GM18519 (cell line): ENCODE data around the gene NCSTN.

Experiments
- ATAC-seq: cut with Tn5 transposase; IDR thresholded peaks from one replicate; pipeline ENCODE4 v1.9.1; 2021; ENCODE audit warnings: mild to moderate bottlenecking, moderate library complexity; ENCODE audit not compliant: unreplicated experiment, low FRiP score

The NCSTN gene

GRCh38 chr1:160342953-160343869 is at the start of gene NCSTN, which contains the start of gene COPA:
TSS of gene NCSTN (plus strand) at chr1:160343383. CDS start at chr1:160343397, 14 bp downstream.
TSS of gene COPA (minus strand) at chr1:160343250. CDS start at chr1:160343170, 80 bp downstream.
- peak; percentile 74 for ATAC-seq

- no peak for ATAC-seq
Measured at GRCh38 chr1:160296036-160296435, 47.1 kb upstream of the NCSTN start.

- no peak for ATAC-seq
Measured at GRCh38 chr1:160300173-160300572, 43.0 kb upstream of the NCSTN start.

DNA sequence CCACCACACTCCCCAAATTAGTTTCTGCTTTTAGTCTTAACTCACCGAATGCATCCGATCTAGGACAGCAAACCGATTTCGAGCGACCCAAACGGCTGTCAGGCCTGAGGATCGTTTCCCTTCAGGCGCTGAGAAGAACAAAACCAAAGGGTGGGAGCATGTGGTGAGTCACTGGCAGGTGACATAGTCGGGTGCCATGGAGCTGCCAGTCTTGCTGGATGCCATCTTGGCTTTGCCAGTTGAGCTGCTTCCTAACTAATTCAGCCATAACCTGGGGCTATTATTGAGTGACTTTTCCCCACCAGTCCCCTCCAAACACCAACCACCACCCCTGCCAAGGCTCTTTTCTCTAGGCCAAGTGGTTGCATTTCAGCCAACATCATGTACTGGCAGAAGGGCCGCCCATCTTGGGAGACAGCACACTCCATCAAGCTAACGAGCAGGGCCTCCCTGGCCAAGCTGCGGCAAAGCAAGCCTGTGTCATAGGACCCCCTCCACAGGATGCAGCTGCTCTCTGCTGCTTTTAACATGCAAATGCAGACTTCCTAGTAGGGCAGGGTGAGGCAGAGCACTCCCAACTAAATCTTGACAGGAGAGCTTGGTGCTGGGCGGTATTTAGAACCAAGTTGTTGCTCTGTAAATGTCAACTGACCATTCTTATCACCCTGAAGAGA is 35.9 kb upstream of the NCSTN start:
- ATAC-seq = no peak

DNA sequence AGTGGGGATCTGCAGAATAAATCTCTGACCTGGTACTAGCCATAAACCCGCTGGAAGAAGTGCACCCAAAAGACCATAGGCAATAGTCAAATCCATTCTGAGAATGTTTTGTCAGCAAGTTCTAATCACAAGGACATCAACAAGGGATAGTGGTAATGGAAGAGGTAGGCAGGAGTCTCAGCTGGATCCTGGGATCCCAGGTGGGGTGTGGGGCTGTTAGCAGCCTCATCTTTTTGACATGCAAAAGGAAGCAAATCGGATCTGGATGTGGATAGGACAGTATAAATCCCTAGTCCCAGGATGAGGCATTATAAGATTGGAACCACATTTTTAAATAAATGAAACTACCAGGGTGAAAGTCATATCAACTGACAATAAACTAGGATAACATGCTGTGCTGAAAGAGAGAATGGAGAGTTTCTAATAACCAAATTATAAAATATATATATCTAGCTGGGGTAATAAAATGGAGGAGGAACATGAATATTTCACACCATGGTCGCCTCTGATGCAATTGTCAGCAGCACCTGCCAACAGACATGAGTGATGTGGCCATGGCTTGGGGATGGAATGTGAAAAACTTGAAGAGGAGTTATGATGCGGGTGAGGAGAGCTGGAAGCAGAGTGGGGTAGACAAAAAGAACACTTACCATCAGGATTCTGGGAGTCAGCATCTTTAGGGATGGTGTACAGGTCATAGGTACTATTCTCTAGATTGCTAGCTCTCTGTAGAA is 34.6 kb upstream of the NCSTN start:
- no peak for ATAC-seq

DNA sequence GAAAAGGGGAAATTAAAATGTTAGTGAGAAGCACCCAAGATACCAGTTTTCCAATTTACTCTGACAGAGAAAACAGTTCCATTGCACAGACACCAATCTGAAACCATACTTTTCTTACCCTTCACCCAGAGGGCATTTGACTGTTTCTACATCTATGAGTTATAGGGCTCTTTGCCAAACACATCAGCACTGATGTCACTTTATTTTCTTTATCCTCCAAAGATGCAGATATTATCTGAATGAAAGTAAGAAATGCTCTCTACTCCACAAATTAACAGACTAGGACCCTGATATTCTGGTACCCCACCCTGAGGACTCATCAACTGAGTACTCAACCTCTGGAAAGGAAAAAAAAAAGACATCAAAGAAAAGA is 34.0 kb upstream of the NCSTN start:
- ATAC-seq = no peak

GRCh38 chr1:160309571-160309970 is 33.6 kb upstream of the NCSTN start:
- ATAC-seq = no peak

DNA sequence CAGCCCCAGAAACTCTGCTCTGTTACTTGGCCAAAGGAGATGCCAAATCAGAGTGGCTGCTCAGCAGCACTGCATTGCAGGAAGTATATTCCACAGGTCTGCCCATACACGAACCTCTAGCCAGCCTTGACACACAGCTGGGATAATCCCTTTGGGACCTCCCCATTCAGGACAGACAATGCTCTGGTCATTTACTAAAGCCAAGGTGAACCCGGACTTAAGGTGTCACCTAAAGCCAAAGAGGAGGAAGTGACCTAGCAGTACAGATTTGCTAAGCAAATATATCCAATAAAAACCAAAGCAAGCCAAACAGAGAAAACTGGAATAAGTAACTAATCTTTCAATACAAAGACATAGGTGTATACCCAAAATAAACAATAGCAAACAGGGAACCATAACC is 27.8 kb upstream of the NCSTN start:
- no peak for ATAC-seq

DNA sequence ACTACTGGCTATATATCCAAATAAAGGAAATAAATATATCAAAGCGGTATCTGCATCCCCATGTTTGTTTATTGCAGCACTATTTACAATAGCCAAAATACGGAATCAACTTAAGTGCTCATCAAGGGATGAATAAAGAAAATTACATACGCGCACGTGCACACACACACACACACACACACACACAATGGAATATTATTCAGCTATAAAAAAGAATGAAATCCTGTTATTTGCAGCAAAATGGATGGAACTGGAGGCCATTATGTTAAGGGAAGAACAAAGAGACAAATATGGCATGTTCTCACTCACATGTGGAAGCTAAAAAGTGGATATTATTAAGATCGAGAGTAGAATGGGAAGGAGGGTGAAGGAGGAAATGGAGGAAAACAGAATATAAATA is 20.4 kb upstream of the NCSTN start:
- no peak for ATAC-seq

GRCh38 chr1:160325252-160325651 is 17.9 kb upstream of the NCSTN start:
- no peak for ATAC-seq

- ATAC-seq = no peak
Measured at GRCh38 chr1:160326418-160326817, 16.8 kb upstream of the NCSTN start.

GRCh38 chr1:160328184-160328583 is 15.0 kb upstream of the NCSTN start:
- ATAC-seq = no peak

DNA sequence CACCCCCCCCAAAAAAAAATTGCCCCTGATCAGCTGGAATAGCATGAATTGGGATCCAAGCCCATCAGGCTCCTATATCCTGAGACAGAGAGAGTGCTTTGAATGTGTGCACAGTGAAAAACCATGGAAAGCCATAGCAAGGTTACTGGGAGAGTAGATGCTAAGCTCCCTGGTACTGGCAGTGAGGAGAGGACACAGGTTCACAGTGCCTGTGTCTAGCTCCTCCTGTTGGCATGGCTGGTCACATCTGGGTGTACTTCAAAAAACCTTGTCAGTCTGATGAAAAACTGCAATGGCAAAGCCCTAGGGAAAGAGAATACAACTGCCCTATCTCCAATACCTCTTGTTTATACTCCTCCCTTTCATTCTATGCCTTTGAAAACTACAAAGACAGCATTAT is 13.1 kb upstream of the NCSTN start:
- ATAC-seq = no peak

DNA sequence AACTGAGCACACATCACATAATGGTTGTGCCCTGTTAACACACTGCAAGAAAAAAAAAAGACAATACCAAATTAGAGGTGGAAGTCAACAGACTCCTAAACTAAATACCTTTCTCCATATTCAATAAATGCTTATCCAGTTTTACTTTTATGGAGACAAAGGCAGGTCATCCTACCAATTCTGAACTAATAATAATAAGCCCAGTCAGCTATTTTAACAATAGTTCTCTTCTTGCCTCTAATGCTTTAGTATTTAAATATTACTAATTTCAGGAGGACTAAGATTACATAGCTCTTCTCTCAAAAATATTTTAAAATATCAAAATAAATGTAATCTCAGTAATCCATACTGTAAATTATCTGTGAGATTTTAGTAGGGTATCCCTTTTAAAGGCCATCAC is 10.7 kb upstream of the NCSTN start:
- no peak for ATAC-seq

GRCh38 chr1:160338580-160338979 is 4.6 kb upstream of the NCSTN start:
- ATAC-seq = no peak

- ATAC-seq = no peak
Measured at GRCh38 chr1:160340146-160340545, 3.0 kb upstream of the NCSTN start.

GRCh38 chr1:160340866-160341265 is 2.3 kb upstream of the NCSTN start:
- ATAC-seq = no peak

DNA sequence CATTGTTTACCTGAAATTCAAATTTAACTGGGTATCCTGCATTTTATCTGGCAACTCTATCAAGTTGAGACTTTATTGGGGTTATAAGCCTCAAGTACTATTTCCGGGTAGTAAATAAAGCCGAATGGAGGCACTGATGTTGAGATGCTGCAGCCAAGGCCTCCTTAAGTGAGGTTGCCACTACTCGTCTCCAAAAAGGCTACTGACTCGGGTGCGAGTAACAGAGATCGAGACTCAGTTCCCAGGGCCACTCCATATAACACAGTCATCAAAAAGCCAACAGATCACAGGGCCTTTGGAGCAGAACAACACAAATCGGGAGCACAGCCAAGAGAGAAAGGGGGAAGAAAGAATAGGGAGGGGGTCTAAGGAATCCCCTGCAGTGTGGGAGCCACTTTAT is 657 bp upstream of the NCSTN start:
- ATAC-seq = no peak

GRCh38 chr1:160344241-160344640 is 1.1 kb downstream of the NCSTN start:
- ATAC-seq = no peak

- no peak for ATAC-seq
Measured at GRCh38 chr1:160344936-160345335, 1.8 kb downstream of the NCSTN start.

- no peak for ATAC-seq
Measured at GRCh38 chr1:160346463-160346862, 3.3 kb downstream of the NCSTN start.
